HG03460 (cell line): ENCODE measurements around the gene MST1R.
"Not testable (repeated sequence)": the region's sequence is repeated elsewhere in the genome, so short reads cannot be mapped to it uniquely, and the experiment has no call there.

Experiments used
- ATAC-seq: cut with Tn5 transposase; IDR thresholded peaks from one replicate; pipeline ENCODE4 v1.9.1; 2021; ENCODE audit not compliant: unreplicated experiment

Gene MST1R

DNA sequence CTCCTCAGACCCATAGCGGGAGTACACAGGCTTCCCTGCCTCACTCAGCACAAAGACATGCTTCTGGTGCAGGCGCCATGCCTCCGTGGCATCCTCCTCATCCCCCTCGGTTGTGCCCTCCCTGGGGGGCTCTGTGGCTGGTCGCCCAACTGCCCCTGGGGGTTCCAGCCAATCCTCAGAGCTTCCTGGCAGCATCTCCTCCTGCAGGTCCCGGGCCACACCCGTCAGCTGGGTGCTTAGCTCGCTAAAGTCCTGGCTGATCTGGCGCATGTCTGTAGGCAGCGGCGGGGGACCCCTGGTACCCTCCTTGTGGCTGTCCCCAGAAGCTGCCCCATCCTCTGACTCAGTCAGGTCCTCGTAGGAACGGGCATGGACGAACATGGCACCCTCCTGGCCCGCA is 7.9 kb upstream of the MST1R start:
- ATAC-seq = no peak

DNA sequence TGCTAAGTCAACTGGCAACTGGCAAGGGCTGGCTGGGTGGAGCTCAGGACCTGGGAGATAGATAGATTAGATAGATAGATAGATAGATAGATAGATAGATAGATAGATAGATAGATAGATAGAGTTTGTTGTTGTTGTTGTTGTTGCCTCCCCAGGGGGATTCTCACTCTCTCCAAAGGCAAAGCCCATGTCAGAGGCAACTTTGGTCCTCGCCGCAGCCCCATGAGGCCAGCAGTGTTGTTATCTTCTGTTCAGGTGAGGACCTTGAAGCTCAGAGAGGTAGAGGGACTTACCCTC is 7.4 kb upstream of the MST1R start:
- no peak for ATAC-seq

DNA sequence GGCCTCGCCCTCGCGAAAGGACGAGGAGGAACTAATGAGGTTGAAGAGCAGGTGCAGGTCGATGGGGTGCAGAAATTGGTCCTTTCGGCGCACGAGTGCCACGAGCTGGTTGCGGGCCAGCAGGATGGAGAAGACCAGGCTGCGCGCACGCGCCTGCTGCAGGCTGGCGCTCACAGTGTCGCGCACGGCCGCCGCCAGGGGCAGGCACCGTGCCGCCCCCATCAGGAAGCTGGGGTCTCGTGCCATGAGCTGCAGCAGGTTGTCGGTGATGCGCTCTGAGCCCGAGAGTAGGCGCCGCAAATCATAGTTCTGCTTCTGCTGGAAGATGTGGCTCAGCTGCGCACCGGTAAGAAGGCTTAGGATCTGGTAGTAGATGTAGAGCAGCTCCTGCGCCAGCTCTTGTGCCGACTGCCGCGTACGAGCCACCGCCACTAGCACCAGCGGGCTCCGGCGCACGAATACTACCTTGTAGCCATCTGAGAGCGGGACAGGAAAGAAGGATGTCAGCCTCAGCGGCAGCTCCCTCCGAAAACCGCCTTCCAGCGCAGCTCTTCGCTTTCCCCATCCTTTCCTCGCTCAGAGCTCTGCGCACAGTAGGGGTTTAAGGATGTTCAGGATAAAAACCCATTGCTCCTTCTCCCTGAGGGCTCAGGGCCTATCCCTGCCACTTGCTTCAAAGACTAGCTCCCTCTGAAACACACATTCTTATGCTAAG is 6.9 kb upstream of the MST1R start:
- ATAC-seq = no peak

DNA sequence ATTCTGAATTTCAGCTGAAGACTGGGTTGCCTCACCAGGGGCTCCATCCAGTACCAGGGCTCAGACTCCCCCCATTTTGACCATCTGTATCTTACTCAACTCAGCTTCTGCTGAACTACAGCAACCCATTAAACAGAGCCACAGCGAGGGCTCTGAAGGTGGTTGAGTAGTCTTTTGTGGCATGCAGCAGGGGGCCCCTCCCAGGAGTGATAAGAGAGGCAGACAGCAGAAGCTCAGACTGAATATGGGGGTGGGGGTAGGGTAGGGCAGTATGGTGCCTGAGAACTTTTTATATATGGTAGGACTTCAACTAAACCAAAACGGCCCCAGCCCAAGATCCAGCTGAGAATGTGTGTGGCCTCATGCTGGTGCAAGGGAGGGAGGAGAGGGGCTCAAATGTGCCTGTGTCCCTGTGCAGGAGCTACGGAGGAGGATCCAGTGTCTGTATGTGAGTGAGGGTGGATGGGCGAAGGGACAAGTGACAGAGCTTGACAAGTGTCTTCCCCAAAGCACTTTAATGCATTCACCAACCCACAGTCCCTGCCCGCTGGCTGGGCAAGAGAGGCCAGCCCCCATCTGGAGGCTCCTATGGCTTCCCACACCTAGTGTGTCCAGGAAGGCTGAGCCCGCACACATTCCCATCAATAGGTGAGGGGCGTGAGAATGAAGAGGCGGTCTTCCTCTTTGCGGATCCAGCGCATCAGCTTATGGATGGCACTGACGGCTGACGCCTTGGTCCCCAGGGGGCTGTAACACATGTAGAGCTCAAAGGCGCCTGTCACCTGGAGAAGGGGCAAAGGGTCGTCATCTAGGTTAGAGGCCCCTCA is 4.9 kb upstream of the MST1R start:
- no peak for ATAC-seq

DNA sequence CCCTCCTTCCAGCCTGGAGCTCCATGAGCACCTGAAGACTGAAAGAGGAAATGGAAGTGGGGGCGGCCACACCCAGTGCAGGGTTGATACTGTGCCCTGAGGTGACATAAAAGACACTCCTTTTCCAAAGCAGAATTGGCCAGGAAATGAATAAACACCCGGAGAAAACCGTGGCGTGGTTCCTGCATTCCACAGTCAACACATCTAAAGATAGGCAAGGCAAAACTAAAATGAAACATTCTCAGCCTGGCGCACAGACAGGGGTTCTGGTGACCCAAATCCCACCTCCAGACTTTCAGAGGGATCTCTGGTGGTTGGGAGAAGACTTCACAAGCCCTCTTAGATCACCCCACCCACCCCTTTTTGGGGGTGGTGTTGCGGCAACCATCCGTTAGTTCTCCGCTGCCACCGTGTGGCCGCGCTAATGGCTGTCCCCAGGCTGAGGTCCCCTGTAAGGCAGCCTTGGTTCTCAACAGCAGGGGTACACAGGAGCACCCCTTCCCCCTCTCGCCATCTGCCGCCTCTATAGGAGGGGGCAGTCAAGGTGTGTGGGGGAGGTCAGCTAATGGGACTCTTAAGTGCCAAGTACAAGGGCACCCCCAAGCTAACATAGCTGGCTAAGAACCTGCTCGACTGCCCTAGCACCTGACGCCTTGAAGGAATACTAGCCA is 2.5 kb upstream of the MST1R start:
- no peak for ATAC-seq

DNA sequence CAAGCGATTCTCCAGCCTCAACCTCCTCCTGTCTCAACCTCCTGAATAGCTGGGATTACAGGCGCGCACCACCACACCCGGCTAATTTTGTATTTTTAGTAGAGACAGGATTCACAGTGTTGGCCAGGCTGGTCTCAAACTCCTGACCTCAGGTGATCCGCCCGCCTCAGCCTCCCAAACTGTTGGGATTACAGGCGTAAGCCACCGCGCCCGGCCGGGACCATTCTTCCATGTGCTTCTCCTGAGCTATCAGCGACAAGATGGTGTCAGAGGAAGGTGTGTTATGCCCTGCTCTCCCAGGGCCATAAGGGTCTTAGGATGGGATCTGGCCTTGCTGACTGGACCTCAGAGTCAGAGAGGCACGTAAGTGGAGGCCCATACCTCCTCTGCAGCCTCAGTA is 775 bp upstream of the MST1R start:
- not testable (repeated sequence) for ATAC-seq

DNA sequence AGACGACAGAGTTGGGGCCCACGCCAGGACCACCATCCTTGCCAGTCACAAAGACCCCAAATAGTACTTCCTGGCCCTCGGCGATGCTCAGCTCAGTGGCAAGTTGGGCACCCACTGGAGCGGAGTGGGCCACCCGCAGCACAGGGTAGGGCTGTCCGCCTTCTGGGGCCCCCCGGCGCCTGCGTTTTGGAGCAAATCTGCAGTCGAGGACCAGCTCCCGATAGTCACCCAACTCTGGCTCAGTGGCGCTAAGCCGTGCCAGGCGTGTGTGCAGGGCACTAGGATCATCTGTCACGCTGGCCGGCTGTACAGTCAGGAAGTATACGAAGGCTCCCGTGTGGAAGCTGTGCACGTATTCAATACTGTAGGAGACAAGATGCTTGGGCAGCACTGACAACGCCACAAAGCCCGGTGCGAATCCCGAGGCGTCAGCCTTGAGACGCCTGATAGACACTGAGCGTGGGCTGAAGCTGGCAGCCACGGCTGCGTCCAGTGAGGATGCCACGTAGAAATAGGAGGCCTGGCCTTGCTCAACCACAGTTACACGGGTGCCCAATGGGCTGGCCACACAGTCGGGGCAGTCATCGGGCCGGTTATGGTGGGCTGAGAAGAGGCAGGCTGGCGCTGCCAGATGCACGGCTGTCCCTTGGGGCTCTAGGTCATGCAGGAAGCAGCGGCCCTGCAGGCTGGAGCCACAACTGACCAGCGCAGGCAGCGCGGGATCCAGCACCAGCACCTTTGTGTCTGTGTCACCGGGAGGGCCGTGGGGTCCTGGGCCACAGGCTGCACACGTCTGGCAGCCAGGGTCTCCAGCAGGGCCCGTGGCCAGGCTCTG is 945 bp downstream of the MST1R start:
- ATAC-seq = no peak

DNA sequence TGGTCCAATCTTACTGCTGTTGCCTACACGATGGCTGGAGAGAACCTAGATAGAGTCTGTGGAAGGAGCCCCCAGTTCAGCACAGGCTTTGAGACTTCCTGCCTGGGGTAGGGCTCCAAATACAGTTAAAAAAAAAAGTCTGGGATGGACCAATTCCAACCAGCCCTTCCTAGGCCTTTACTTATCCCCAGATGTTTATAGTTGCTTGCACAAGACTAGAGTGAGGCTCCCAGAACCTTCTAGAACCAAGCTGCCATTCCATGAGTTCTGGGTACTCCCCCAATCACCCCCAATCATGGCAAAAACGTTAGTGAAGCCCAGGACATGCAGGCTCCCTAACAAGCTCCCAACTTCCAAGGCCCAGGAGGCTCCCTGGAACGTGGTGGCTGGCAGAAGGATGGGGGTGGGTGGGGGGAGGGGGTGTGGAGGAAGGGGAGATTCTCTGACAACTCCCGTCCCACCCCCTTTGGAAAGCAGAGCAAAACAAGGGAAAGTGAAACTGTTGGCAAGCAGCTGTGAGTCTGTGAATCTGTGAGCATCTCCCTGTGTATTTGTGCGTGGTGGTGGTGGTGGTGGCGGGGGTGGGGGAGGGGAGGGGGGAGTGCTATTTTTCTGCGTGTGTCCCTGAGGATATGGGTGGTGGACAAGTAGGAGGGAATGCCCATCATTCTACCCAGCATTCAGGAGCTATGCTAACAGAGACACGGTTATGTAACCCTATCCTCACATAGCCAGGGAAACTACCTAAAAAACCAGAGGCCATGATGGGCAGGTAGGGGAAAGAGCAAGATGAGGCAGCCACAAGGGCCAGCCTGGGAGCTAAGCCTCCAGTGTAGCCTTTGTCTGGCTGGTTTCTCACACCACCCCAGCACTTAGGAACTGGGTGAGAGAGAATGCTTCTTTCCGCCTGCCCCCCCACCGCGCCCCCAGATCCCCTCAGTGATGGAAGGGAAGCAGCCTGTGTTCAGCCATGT is 2.0 kb downstream of the MST1R start:
- ATAC-seq = no peak

DNA sequence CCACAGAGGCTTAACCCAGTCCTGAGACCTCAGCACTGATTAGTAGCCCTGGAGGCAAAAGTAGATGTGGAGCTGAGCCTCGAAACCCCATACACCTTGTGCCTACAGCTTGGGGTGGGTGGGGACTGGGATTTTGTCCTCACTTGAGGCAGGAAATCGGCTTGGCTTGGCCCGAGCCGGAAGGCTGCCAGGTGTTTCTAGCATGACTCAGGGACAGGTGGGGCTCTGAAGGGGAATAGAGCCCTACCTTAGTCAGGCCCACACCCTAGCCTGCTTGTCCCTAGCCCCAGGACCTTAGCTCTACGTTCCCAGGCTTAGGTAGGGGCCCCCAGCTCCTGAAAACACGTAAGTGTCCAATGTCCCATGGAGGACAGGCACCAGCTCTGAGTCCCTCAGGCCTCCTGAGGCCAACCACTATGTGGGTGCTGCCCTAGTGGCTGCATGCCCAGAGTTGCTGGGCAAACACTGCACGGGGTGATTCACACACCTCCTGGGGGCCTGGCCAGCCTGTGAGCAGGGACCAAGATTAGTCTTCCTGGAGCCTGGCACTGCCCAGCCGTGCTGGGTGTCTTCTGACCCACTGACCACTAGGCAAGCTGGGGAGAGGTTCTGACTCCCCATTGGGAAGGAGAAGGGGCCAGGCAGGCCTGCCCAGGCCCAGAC is 3.1 kb downstream of the MST1R start:
- ATAC-seq = no peak

DNA sequence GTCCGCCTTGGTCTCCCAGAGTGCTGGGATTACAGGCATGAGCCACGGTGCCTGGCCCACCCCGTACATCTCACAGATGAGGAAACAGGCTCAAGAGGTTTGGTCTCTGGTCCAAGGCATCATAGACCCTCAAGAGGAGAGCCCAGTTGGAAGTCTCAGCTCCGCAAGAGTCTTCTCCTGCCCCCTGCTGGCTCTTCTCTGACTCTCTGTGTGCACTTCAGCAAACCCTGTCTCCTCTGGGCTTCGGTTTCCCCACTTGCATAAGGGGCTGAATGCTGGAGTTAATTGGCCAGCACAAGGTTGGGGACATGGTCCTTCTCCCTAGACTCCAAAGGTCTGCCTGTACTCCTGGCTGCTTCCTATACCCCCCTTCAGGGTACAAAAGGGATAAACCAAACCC is 3.9 kb downstream of the MST1R start:
- ATAC-seq = no peak

DNA sequence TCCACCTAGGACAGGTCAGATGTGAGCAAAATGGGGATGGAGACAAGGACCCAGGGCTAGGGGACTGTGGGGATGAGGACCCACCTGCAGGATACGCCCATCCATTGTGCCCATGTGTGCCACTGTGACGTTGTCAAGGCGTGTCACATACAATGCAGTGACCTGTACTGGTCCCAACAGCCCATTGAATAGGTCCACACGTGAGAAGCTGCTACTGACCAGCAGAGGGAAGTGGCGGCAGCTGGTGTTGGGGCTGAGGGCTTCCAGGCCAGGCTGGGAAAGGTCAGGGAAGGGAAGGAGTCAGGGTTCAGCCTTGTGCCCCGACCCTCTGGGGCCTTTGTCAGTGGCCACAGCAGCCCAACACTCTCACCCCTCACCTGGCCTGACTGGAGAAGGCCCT is 4.7 kb downstream of the MST1R start:
- no peak for ATAC-seq

DNA sequence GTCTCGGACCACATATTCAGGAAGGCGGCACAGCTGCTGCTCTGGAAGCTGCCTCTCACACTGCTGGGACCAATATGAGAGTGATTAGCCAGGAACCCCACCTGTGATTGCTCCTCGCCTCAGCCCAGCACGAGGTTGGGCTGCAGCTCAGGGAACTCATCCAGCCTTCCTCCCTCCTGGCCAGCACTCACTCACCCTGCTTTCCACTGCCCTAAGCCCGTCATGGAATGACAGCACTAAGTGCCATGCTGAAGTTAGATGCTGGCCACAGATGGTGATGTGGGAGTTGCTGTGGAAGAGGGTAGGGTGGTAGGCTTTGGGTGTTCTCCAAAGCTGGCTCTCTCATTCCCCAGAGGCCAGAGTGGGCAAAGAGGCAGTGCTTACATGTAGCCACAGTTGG is 7.3 kb downstream of the MST1R start:
- ATAC-seq = no peak

DNA sequence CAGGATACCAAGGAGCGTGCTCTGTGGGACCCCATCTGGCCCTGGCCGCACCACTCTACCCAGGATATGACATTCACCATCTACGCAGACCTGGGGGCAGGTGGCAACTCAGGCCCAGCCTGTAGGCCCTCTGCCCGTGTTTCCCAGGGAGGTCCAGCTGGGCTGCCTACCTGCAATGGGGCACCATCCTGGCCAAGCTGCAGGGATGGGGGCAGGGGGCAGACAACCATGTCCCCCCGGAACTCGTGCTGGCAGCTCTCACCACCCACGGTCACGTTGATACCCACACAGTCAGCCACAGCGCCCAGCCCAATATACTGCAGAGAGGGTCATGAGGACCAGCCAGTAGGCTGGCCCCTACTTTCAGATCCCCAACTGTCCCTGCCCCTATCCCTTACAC is 7.9 kb downstream of the MST1R start:
- no peak for ATAC-seq

DNA sequence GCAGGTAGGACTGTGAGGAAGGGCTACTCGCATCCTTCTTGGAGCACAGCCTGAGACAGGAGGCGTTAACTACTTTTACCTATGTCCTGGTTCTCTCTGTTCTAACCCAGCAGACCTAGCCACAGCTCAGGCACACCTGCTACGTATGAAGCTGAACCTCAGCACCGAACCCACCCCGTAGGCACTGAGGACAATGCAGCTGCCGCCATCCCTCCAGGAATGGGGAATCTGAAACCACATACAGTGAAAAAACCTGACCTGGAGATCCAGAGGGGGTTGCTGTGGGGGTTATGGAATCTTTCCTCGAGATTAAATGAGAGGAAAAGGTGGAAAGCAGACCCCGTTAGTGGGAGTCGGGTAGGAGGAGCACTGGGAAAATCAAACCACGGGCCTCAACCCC is 14.4 kb downstream of the MST1R start:
- no peak for ATAC-seq

DNA sequence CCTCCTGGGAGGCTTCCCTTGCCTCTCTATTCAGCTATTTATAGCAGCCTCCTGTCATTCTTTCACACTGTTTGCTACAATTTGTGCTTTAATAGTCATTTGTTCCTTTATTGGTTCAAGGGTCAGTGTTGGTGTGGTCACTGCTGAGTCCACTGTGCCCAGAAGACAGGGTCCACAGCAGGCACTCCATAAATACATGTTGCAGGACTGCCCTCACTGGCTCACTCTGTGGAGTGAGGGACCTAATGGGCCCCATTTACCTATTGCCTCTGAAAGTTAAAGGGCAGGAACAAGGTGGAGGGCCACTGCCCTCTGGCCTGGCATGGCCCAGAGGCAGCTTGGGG is 16.8 kb downstream of the MST1R start:
- no peak for ATAC-seq

DNA sequence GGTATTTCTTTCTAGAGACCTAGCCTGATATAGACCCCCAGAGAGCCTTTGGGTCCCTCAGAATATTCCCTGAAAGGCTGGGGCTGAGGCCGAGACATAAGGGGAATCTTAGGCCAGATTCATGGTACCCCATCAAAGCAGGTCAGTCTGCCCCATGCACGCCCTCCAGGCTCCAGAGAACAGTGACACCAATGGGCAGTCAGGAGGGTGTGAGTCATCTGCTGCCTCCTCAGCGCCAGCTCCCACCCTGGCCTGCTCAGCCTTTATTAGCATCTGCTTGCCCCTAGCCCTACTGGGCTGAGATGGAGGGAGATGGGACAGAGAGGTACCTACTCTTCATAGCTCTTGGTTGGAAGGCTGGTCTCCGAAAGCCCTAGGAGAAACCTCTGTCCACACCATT is 19.7 kb downstream of the MST1R start:
- ATAC-seq = no peak

DNA sequence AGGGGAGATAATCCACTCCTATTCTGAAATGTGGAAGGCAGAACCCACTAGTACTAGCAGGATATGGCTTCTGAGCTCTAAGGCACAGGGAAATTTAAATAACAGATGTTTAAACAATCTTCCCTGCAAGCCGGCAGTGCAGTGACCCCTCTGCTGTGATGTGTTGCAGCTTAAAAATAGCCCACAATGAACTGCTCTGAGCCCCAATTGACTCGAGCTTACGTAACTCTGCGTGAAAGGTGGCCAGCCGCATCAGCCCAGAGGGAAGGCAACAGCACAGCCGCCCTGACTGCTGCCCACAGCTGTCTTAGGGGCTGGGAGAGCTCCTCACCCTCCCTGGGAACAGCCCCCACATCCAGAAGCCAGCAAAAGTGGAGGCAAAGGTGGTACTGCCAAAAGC is 21.5 kb downstream of the MST1R start:
- ATAC-seq = no peak

DNA sequence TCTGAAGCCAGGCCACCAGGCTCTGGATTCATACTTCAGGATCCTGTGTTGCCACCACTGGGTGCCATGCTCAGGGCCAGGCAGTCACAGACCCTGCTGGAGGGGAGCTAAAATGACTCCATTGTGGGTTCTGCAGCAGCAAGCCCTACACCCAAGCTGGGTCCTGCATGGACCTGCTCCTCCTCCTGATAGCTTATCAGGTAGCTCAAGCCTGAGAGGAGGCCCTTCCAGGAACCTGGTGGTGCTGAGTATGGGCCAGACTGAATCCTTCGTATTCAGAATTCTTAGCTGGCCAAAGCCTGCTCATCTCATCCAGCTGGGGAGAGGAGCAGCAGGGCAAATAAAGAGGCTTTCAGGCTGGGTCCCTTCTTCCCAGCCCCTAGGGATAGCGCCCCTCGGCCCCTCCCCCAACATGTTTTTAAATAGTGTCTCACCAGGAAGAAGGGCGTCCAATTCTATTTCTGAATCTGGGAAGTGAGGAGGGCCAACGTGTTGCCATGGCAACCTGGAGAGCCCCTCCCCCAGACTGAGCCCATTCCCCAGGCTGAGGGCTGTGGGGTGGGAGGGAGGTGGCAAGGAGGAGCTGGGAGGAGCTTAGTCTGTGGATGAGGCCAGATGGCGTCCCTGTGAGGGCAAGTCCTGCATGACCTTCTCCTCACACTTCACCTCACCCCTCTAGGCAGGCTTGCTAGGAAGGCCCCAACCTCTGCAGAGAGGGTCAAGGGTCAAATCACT is 22.9 kb downstream of the MST1R start:
- ATAC-seq = no peak

DNA sequence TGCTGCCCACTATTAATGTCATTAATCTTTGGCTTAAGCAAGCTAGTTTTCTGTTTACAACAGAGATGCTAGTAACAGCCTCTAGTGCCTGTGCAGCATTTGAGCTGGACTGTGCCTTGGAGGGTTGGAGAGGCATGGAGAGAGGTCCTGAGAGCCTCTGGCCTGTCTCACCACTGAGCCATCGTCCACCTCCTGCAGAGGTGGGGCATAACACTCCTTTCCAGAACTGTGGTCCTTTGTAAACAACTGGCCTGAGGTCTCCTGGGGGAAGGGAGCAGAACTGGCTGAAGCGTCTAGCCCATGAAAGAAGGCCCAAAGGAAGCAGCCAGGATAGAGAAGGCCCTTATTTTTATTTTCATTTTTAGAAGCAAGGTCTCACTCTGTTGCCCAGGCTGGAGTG is 24.0 kb downstream of the MST1R start:
- no peak for ATAC-seq
